ENCODE results near the gene HES6.

The HES6 gene

GRCh38 chr2:238264072-238264460 lies 24.2 kb upstream of the HES6 start:
- FAIRE-seq: no peak
- TF ChIP-seq PAX5 (IDR thresholded peaks at IDR 0.05; ENCODE audit: insufficient read depth, low read length, severe bottlenecking) (no peak), POLR2AphosphoS5 (IDR thresholded peaks at IDR 0.05; ENCODE audit: low read depth, low read length) (no peak), SPI1 (IDR thresholded peaks at IDR 0.05; ENCODE audit: low read depth, low read length) (no peak), POLR2A (IDR thresholded peaks at IDR 0.05; ENCODE audit: low read depth, low read length) (no peak), POU2F2 (IDR thresholded peaks at IDR 0.05; ENCODE audit: low read depth, low read length) (no peak), TAF1 (IDR thresholded peaks at IDR 0.05; ENCODE audit: low read depth, low read length) (no peak)
- DNase-seq (ENCODE audit: insufficient read length, low spot score): no peak

DNA sequence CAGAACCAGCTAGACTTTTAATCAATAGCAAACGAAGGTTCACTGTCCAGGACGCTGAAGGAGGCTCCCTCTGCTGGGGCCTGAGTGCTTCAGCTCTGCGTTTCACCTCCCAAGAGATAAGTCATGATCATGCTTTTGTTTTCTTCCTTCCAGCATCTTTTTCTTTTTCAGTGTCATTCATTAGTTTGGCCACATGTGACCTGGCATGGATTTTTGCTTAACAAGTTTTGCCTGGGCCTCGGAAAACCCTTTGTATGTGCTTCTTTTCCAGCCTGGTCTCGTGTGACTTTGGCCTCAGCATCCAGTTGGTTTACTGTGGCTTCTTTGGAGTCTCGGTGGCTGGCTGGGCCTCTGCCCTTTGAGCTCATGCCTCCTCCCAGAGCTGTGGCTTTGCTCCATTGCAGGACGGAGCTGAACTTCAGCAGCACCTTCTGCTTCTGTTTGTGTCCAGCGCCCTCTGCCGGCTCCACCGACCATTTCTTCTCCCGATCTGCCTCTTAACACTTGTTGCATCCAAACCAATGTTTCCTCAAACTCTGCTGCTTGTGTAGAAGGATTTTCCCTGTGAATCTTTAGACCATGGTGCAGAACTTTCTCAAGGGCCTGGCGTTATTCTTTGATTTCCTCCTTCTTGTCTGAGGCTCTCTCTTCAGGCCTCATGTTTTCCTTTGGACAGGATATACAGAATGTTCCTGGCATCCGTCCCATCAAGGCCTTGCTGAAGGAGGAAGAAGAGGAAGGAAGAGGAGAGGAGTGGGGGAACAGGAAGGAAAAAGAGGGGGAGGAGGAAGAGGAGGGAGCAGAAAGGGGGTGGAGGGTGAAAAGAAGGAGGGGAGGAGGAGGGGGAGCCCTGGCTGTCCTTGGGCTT lies 23.6 kb upstream of the HES6 start:
- TF ChIP-seq TAF1 (IDR thresholded peaks at IDR 0.05; ENCODE audit: low read depth, low read length) (no peak), POU2F2 (IDR thresholded peaks at IDR 0.05; ENCODE audit: low read depth, low read length) (no peak), POLR2AphosphoS5 (IDR thresholded peaks at IDR 0.05; ENCODE audit: low read depth, low read length) (no peak), SPI1 (IDR thresholded peaks at IDR 0.05; ENCODE audit: low read depth, low read length) (no peak), POLR2A (IDR thresholded peaks at IDR 0.05; ENCODE audit: low read depth, low read length) (no peak), PAX5 (IDR thresholded peaks at IDR 0.05; ENCODE audit: insufficient read depth, low read length, severe bottlenecking) (no peak)
- DNase-seq (ENCODE audit: insufficient read length, low spot score): peak; percentile 77
- peak; percentile 87 for FAIRE-seq

DNA sequence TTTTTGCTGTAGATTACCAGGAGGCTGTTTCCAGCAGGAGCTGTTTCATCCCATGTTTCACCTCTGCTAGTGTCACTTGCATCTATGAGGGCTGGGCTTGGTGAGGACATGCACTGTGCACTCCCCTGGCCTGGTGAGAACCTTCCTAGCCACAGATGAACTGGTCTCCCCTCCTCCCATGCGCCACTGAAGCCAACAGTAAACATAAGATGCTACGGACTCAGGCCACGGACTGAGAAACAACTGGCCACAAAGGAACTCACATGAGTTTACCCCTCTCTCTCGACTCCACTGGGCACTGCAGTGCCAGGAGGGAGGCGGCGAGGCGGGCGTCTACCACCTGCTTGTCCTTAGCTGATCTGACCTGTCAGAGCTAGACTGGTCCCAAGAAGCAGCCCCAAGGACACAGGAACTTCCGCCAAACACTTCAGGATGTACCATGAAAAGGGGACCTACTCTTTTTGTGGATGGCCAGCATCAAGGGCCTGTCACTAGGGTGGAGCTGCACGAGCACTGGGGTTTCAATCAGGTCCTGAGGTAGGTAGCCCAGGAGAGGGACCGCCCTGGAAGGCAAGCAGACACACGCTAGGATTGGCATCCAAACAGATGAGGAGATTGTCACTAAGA lies 22.8 kb upstream of the HES6 start:
- no peak for FAIRE-seq
- no peak for DNase-seq (ENCODE audit: insufficient read length, low spot score)
- TF ChIP-seq TAF1 (IDR thresholded peaks at IDR 0.05; ENCODE audit: low read depth, low read length) (no peak), PAX5 (IDR thresholded peaks at IDR 0.05; ENCODE audit: insufficient read depth, low read length, severe bottlenecking) (no peak), POLR2AphosphoS5 (IDR thresholded peaks at IDR 0.05; ENCODE audit: low read depth, low read length) (no peak), POLR2A (IDR thresholded peaks at IDR 0.05; ENCODE audit: low read depth, low read length) (no peak), SPI1 (IDR thresholded peaks at IDR 0.05; ENCODE audit: low read depth, low read length) (no peak), POU2F2 (IDR thresholded peaks at IDR 0.05; ENCODE audit: low read depth, low read length) (no peak)

- DNase-seq (ENCODE audit: insufficient read length, low spot score) (no peak), FAIRE-seq (no peak)
- TF ChIP-seq PAX5 (IDR thresholded peaks at IDR 0.05; ENCODE audit: insufficient read depth, low read length, severe bottlenecking) (no peak), POLR2A (IDR thresholded peaks at IDR 0.05; ENCODE audit: low read depth, low read length) (no peak), POLR2AphosphoS5 (IDR thresholded peaks at IDR 0.05; ENCODE audit: low read depth, low read length) (no peak), TAF1 (IDR thresholded peaks at IDR 0.05; ENCODE audit: low read depth, low read length) (no peak)
These were observed 22.0 kb upstream of the HES6 start for GRCh38 chr2:238261718-238262375.

GRCh38 chr2:238260883-238261282 lies 21.0 kb upstream of the HES6 start:
- DNase-seq (ENCODE audit: insufficient read length, low spot score) (no peak), FAIRE-seq (no peak)
- TF ChIP-seq SPI1 (IDR thresholded peaks at IDR 0.05; ENCODE audit: low read depth, low read length): no peak
- no peak for TF ChIP-seq POLR2AphosphoS5 (IDR thresholded peaks at IDR 0.05; ENCODE audit: low read depth, low read length)
- TF ChIP-seq POLR2A (IDR thresholded peaks at IDR 0.05; ENCODE audit: low read depth, low read length): no peak
- no peak for TF ChIP-seq POU2F2 (IDR thresholded peaks at IDR 0.05; ENCODE audit: low read depth, low read length)
- TF ChIP-seq TAF1 (IDR thresholded peaks at IDR 0.05; ENCODE audit: low read depth, low read length): no peak
- no peak for TF ChIP-seq PAX5 (IDR thresholded peaks at IDR 0.05; ENCODE audit: insufficient read depth, low read length, severe bottlenecking)

DNA sequence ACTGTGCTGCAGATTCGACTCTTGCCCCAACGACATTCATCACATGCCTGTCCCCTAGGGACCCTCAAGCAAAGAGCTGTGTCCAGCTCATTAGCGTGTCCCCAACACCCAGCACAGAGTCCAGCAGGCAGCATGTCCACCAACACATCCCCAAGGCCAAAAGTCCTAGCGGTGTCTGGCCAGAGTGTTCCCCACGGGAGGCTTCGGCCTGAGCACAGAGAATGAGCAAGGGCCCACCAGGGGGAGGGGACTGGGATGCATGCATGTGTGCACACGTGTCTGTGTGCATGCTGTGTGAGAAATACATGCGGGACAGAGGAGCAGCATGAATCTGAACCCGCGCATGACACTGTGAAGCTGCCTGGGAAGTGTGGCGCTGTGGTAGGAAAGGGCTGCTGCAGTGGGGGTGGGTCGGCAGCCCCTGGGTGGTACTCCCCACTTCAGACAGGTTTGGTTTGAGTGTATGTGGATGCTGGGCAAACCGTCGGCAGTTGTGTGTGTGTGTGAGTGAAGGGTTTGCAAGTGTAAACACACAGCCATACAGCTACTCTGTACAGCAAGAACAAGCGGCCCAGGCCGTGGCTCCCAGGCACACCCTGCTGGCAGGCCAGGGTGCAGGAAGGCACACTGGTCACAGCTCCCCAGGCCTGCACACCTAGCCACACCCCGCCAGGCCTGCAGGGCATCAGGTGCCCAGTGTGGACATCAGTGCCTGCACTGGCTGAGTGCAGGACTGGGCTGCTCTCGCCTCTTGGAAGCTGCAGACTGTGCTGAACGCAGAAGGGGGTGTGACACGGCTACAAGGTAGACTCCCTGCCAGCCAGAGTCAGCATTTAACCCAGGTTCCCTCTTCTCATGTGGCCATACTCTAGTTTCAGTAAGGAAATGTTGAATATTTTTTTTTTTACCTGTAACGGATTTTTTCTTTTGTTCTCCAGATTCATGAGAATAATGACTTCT lies 19.5 kb upstream of the HES6 start:
- TF ChIP-seq PAX5 (IDR thresholded peaks at IDR 0.05; ENCODE audit: insufficient read depth, low read length, severe bottlenecking) (no peak), SPI1 (IDR thresholded peaks at IDR 0.05; ENCODE audit: low read depth, low read length) (no peak), TAF1 (IDR thresholded peaks at IDR 0.05; ENCODE audit: low read depth, low read length) (no peak), POU2F2 (IDR thresholded peaks at IDR 0.05; ENCODE audit: low read depth, low read length) (no peak), POLR2A (IDR thresholded peaks at IDR 0.05; ENCODE audit: low read depth, low read length) (no peak)
- FAIRE-seq (no peak), DNase-seq (ENCODE audit: insufficient read length, low spot score) (no peak)

DNA sequence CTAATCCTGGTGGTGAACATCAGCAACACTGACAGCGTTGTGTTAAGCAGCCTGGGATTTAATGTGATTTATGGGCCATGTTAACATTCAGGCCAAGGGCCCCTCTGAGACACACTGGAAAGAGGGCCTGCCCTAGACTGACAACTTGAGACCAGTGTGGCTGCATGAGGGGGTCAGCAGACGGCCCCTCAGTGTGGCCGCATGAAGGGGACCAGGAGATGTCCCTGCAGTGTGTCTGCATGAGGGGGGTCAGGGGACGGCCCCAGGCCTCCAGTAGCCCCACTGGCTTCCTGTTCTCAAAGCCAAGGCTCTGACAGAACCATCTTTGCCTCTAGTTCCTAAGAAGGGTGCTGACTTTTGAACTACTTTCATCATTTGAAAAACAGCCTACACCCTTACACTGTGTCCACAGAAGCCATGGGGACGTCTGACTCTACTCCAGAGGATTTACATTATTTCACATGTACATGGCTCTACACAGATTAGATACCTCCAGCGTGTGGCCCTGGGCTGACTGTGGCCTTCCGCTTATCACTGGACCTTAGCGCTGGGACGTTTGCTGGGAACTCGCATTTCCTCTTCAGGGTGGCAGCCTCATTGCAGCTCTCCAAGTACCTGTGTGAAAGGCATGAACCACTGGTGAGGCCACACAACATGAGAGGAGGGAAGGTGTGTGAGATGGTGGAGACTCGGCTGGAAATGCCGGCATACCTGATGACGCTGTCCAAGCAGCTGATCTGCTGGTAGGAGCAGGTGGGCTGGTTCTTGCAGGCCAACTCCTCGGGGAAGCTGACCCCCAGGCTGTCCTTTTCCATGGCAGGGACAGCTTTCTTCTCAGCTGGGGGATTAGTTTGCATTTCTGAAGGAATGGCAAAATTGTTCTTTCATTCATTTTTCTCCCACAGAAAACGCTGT lies 18.2 kb upstream of the HES6 start:
- no peak for DNase-seq (ENCODE audit: insufficient read length, low spot score)
- no peak for TF ChIP-seq POU2F2 (IDR thresholded peaks at IDR 0.05; ENCODE audit: low read depth, low read length)
- FAIRE-seq: no peak

DNA sequence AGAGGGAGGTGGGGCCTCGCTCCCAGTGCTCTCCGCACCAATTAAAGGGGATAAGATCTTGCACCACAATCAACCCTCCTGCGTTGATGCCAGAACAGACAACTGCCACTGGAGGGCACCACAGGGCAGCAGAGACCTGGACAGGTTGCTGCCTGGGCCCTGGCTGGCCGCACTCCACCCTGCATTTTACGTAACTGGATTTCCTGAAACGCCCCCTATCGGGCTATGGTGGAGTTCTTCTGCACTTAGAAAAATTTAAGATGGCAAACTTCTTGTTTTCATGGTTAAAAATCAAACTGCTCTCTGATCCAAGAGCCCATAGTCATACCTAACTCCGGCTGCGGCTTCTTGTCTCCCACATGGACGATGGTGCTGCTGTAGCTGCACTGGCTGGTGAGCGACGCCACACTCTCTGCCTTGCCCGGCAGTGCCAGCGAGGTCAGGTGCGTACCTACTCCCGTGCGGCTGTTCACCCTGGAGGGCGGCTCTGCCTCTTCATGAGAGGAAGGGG lies 16.8 kb upstream of the HES6 start:
- peak; percentile 54 for FAIRE-seq
- peak; percentile 76 for DNase-seq (ENCODE audit: insufficient read length, low spot score)
- TF ChIP-seq PAX5 (IDR thresholded peaks at IDR 0.05; ENCODE audit: insufficient read depth, low read length, severe bottlenecking) (no peak), POLR2A (IDR thresholded peaks at IDR 0.05; ENCODE audit: low read depth, low read length) (no peak), POU2F2 (IDR thresholded peaks at IDR 0.05; ENCODE audit: low read depth, low read length) (no peak), POLR2AphosphoS5 (IDR thresholded peaks at IDR 0.05; ENCODE audit: low read depth, low read length) (no peak), SPI1 (IDR thresholded peaks at IDR 0.05; ENCODE audit: low read depth, low read length) (no peak), TAF1 (IDR thresholded peaks at IDR 0.05; ENCODE audit: low read depth, low read length) (no peak)
